HG03135 (cell line): ENCODE measurements around the gene IL6.
"Not testable (repeated sequence)": the region's sequence is repeated elsewhere in the genome, so short reads cannot be mapped to it uniquely, and the experiment has no call there.

Experiments
- ATAC-seq: cut with Tn5 transposase; IDR thresholded peaks from one replicate; pipeline ENCODE4 v1.9.1; 2021; ENCODE audit warnings: mild to moderate bottlenecking, moderate library complexity; ENCODE audit not compliant: unreplicated experiment

The IL6 gene

GRCh38 chr7:22779730-22780323, 52.8 kb downstream of the IL6 start:
- ATAC-seq: not testable (repeated sequence)

GRCh38 chr7:22781230-22781711, 54.3 kb downstream of the IL6 start:
- no peak for ATAC-seq
